ENCODE measurements around the gene ZSWIM6. TPM values are rescaled to one million over a fixed set of nuclear protein-coding genes. Genes with fewer than 3 reads are reported as not detected.

Gene ZSWIM6
- polyA plus RNA-seq, 1 experiment, result 11.1 TPM

GRCh38 chr5:61523073-61523472 lies 191.0 kb downstream of the ZSWIM6 start:
- no peak for DNase-seq (ENCODE audit: low read depth)
- peaks cover 6% of the 10 kb centered on the region for H3K36me3 ChIP-seq (ENCODE audit: control insufficient read depth, insufficient read depth, low read length)
- no peak for TF ChIP-seq CTCF (IDR thresholded peaks at IDR 0.05; ENCODE audit: insufficient read depth, low read depth, low read length)
- H3K4me3 ChIP-seq (ENCODE audit: low read depth, low read length), result no peak overlapping the region
- no peaks in the 10 kb centered on the region for H3K27me3 ChIP-seq (ENCODE audit: control insufficient read depth, insufficient read depth, low read length)
- CTCF ChIA-PET, result interaction anchor here (0.9 to 1.4 kb wide), 2 partner anchors 16 to 21 kb away, joined by 3 read pairs; no protein-coding TSS in a partner anchor
- POLR2A ChIA-PET, result no interaction called here

- TF ChIP-seq CTCF (IDR thresholded peaks at IDR 0.05; ENCODE audit: insufficient read depth, low read depth, low read length), result no peak
- ChIA-PET POLR2A (no interaction called here), CTCF (interaction anchor here (1.4 kb wide), 1 partner anchor 22 kb away, joined by 3 read pairs; no protein-coding TSS in a partner anchor)
- Histone ChIP-seq H3K27me3 (ENCODE audit: control insufficient read depth, insufficient read depth, low read length) (no peaks in the 10 kb centered on the region), H3K36me3 (ENCODE audit: control insufficient read depth, insufficient read depth, low read length) (peaks cover 6% of the 10 kb centered on the region), H3K4me3 (ENCODE audit: low read depth, low read length) (no peak overlapping the region)
- no peak for DNase-seq (ENCODE audit: low read depth)
Observed at GRCh38 chr5:61523997-61524396, 191.9 kb downstream of the ZSWIM6 start.

GRCh38 chr5:61525512-61526206 lies 193.6 kb downstream of the ZSWIM6 start:
- DNase-seq (ENCODE audit: low read depth), result no peak
- Histone ChIP-seq H3K27me3 (ENCODE audit: control insufficient read depth, insufficient read depth, low read length) (no peaks in the 10 kb centered on the region), H3K4me3 (ENCODE audit: low read depth, low read length) (no peak overlapping the region), H3K36me3 (ENCODE audit: control insufficient read depth, insufficient read depth, low read length) (peaks cover 6% of the 10 kb centered on the region)
- CTCF ChIA-PET, result interaction anchor here (1.5 kb wide), 1 partner anchor 17 kb away, joined by 4 read pairs; no protein-coding TSS in a partner anchor
- TF ChIP-seq CTCF (IDR thresholded peaks at IDR 0.05; ENCODE audit: insufficient read depth, low read depth, low read length), result no peak
- POLR2A ChIA-PET, result no interaction called here

- DNase-seq (ENCODE audit: low read depth), result no peak
- TF ChIP-seq CTCF (IDR thresholded peaks at IDR 0.05; ENCODE audit: insufficient read depth, low read depth, low read length), result no peak
- H3K27me3 ChIP-seq (ENCODE audit: control insufficient read depth, insufficient read depth, low read length), result no peaks in the 10 kb centered on the region
- ChIA-PET POLR2A (no interaction called here), CTCF (interaction anchor here (1.0 to 1.5 kb wide), 2 partner anchors 17 to 565 kb away, joined by 3 to 4 read pairs; no protein-coding TSS in a partner anchor)
- peaks cover 6% of the 10 kb centered on the region for H3K36me3 ChIP-seq (ENCODE audit: control insufficient read depth, insufficient read depth, low read length)
- no peak overlapping the region for H3K4me3 ChIP-seq (ENCODE audit: low read depth, low read length)
Observed at GRCh38 chr5:61526207-61526519, 194.1 kb downstream of the ZSWIM6 start.

- TF ChIP-seq CTCF (IDR thresholded peaks at IDR 0.05; ENCODE audit: insufficient read depth, low read depth, low read length), result no peak
- H3K4me3 ChIP-seq (ENCODE audit: low read depth, low read length), result no peak overlapping the region
- no peaks in the 10 kb centered on the region for H3K27me3 ChIP-seq (ENCODE audit: control insufficient read depth, insufficient read depth, low read length)
- ChIA-PET CTCF (no interaction called here), POLR2A (no interaction called here)
- peaks cover 3% of the 10 kb centered on the region for H3K36me3 ChIP-seq (ENCODE audit: control insufficient read depth, insufficient read depth, low read length)
- no peak for DNase-seq (ENCODE audit: low read depth)
Observed at GRCh38 chr5:61532983-61533382, 200.9 kb downstream of the ZSWIM6 start.

Data from BJ (cell line).